A549 (cell line): Measurements from ENCODE around the gene PMPCA. TPM values are rescaled to one million over a fixed set of nuclear protein-coding genes. Genes with fewer than 3 reads are reported as not detected.

Experiments
- ATAC-seq, 2 experiments: fragments of 200-7000 bp in 1 of 2; fragments of >200 bp in 1 of 2; cut with Nextera tagmentation in 1 of 2; cut with Tn5 transposase in 1 of 2; 3 replicates each; pipeline versions ENCODE4 v1.8.0 to v1.9.1; 2018 to 2020; ENCODE audit warnings: mild to moderate bottlenecking in 1 of 2, moderate library complexity in 1 of 2
- CTCF ChIA-PET: fragments of 300-600 bp; sonication (Branson Sonifier 250); formaldehyde crosslinking; extraction: SDS; loops from one replicate; lab custom pipeline; 2021; ENCODE audit warnings: antibody characterized with exemption, inconsistent platforms; lab: Yijun Ruan, JAX
- POLR2A ChIA-PET: fragments of 350-600 bp; formaldehyde crosslinking; extraction: SDS; loops from one replicate; lab custom pipeline; 2021; ENCODE audit warnings: antibody characterized with exemption, inconsistent platforms; lab: Yijun Ruan, JAX
- DNase-seq, 2 experiments: peaks; one replicate each; pipeline versions ENCODE4 v3.0.0 to v3.0.0-alpha.2; 2011 to 2016; ENCODE audit warnings: low read depth in 1 of 2, low spot score in 1 of 2
- FAIRE-seq: peaks from 2 replicates; lab custom pipeline; 2011; peaks lifted over from hg19 to GRCh38; lab: Jason Lieb, UNC
- H3K27ac ChIP-seq, 2 experiments: fragments of >200 bp; sonication (Bioruptor Twin); formaldehyde crosslinking; 3 replicates each; pipeline ENCODE4 v1.5.1; 2016 to 2017
- H3K4me1 ChIP-seq: fragments of >200 bp; sonication (Bioruptor Twin); formaldehyde crosslinking; 3 replicates; pipeline ENCODE4 v1.6.1; 2016
- H3K4me2 ChIP-seq: fragments of >200 bp; sonication (Bioruptor Twin); formaldehyde crosslinking; 3 replicates; pipeline ENCODE4 v1.6.1; 2016
- H3K4me3 ChIP-seq: fragments of >200 bp; sonication (Bioruptor Twin); formaldehyde crosslinking; 3 replicates; pipeline ENCODE4 v1.5.1; 2016
- H3K9me3 ChIP-seq: fragments of >200 bp; sonication (Bioruptor Twin); formaldehyde crosslinking; 3 replicates; pipeline ENCODE4 v1.6.1; 2016
- ATOH8 ChIP-seq: fragments of 250-450 bp; sonication (Bioruptor Pico); IDR thresholded peaks from 2 replicates; pipeline ENCODE4 v1.5.0; 2020; ENCODE audit warnings: low read depth, mild to moderate bottlenecking, moderate library complexity
- BCL3 ChIP-seq: fragments of >200 bp; sonication (Bioruptor Twin); formaldehyde crosslinking; IDR thresholded peaks from 3 replicates; pipeline ENCODE4 v1.6.1; 2016
- CBX2 ChIP-seq: fragments of 200-600 bp; sonication (generic); IDR thresholded peaks from 2 replicates; pipeline ENCODE4 v1.6.1; 2016; ENCODE audit warnings: low read depth, mild to moderate bottlenecking, borderline replicate concordance
- CBX8 ChIP-seq: fragments of 200-600 bp; sonication (generic); IDR thresholded peaks from 2 replicates; pipeline ENCODE4 v1.6.1; 2016
- CEBPB ChIP-seq, 2 experiments: fragments of >200 bp in 1 of 2; sonication (Bioruptor Twin) in 1 of 2; formaldehyde crosslinking in 1 of 2; IDR thresholded peaks; 2 replicates each; pipeline ENCODE4 v1.6.1; 2012 to 2016
- CHD4 ChIP-seq: fragments of 200-600 bp; sonication (generic); IDR thresholded peaks from 2 replicates; pipeline ENCODE4 v1.6.1; 2016; ENCODE audit warnings: antibody characterized with exemption, mild to moderate bottlenecking, borderline replicate concordance
- CTCF ChIP-seq: fragments of >200 bp; sonication (Bioruptor Twin); formaldehyde crosslinking; IDR thresholded peaks from 3 replicates; pipeline ENCODE4 v1.5.1; 2016
- EHMT2 ChIP-seq: fragments of 200-600 bp; sonication (generic); IDR thresholded peaks from 2 replicates; pipeline ENCODE4 v1.6.1; 2016; ENCODE audit warnings: antibody characterized with exemption, low read depth, mild to moderate bottlenecking, moderate library complexity
- ELK1 ChIP-seq: fragments of 150-350 bp; IDR thresholded peaks from 2 replicates; pipeline ENCODE4 v1.6.1; 2014; ENCODE audit warnings: low read depth, mild to moderate bottlenecking, low read length
- FOSB ChIP-seq: fragments of 250-450 bp; sonication (Bioruptor Pico); IDR thresholded peaks from 2 replicates; pipeline ENCODE4 v1.5.0; 2020; ENCODE audit warnings: mild to moderate bottlenecking, moderate library complexity
- HES2 ChIP-seq: fragments of >200 bp; sonication (Bioruptor Twin); formaldehyde crosslinking; IDR thresholded peaks from 2 replicates; pipeline ENCODE4 v1.6.1; 2016
- HOXB5 ChIP-seq: fragments of 250-450 bp; sonication (Bioruptor Pico); IDR thresholded peaks from 2 replicates; pipeline ENCODE4 v1.5.0; 2020; ENCODE audit warnings: mild to moderate bottlenecking, moderate library complexity
- JUN ChIP-seq, 2 experiments: fragments of >200 bp; sonication (Bioruptor Twin); formaldehyde crosslinking; IDR thresholded peaks; 2 replicates in 1 of 2; 3 replicates in 1 of 2; pipeline ENCODE4 v1.6.1; 2016 to 2017
- KDM5A ChIP-seq: fragments of 200-600 bp; sonication (generic); IDR thresholded peaks from 2 replicates; pipeline ENCODE4 v1.6.1; 2016; ENCODE audit warnings: antibody characterized with exemption, mild to moderate bottlenecking
- MAX ChIP-seq: IDR thresholded peaks from 2 replicates; pipeline ENCODE4 v1.6.1; 2012
- MAZ ChIP-seq: fragments of 150-350 bp; IDR thresholded peaks from 2 replicates; pipeline ENCODE4 v1.6.1; 2014; ENCODE audit warnings: antibody characterized with exemption, low read depth, low read length, borderline replicate concordance
- MYC ChIP-seq: IDR thresholded peaks from 2 replicates; pipeline ENCODE4 v1.6.1; 2012; ENCODE audit warnings: mild to moderate bottlenecking, inconsistent platforms, low read length, improper control_type of control experiment, borderline replicate concordance
- POLR2AphosphoS2 ChIP-seq: conservative IDR thresholded peaks from 2 replicates; pipeline ENCODE4 v1.6.1; 2012; ENCODE audit warnings: low read length, improper control_type of control experiment, inconsistent platforms
- RARB ChIP-seq: fragments of 250-450 bp; sonication (Bioruptor Pico); IDR thresholded peaks from 2 replicates; pipeline ENCODE4 v1.8.0; 2021; ENCODE audit warnings: mild to moderate bottlenecking, moderate library complexity
- TFCP2L1 ChIP-seq: fragments of 250-450 bp; sonication (Bioruptor Pico); IDR thresholded peaks from 2 replicates; pipeline ENCODE4 v1.5.0; 2021; ENCODE audit warnings: mild to moderate bottlenecking
- ZNF302 ChIP-seq: fragments of 250-450 bp; sonication (Bioruptor Pico); IDR thresholded peaks from 2 replicates; pipeline ENCODE4 v1.9.0; 2021; ENCODE audit warnings: inconsistent platforms, mild to moderate bottlenecking, moderate library complexity
- WGBS: methylation state at CpG from one replicate; pipeline ENCODE4 v1.1.6; 2017; ENCODE audit errors: missing lambda C conversion rate; 5-methylcytosine and 5-hydroxymethylcytosine counted together
- polyA plus RNA-seq, 4 experiments: library from polyadenylated mRNA; depleted of rRNA in 3 of 4; stranded (reverse); fragments of >200 nt; fragmentation: RNase III in 1 of 4; extraction: RNeasy Plus Mini Kit Qiagen cat#74134 plus additional on column Dnase treatment in 1 of 4; gene quantifications; 2 replicates in 3 of 4; 3 replicates in 1 of 4; pipeline ENCODE4 v1.2.3, GENCODE V29; 2011 to 2017

The PMPCA gene
- polyA plus RNA-seq, 2 of the 4 experiments (the other 2 are of a cell fraction) = 71.1 to 89.2 TPM

- TF ChIP-seq HOXB5 (CRISPR knock-in tag) = no peak
- no peak for TF ChIP-seq CTCF
- TF ChIP-seq BCL3 = no peak
- no peak for TF ChIP-seq HES2
These were observed 6.5 kb downstream of the PMPCA start (continued) for GRCh38 chr9:136416914-136417313.

GRCh38 chr9:136418182-136419091 lies 8.0 kb downstream of the PMPCA start:
- no peak overlapping the region for H3K27ac ChIP-seq
- DNase-seq (no peak), ATAC-seq (no peak), FAIRE-seq (no peak)
- no peaks in the 10 kb centered on the region for H3K9me3 ChIP-seq
- no peak for TF ChIP-seq RARB
- H3K4me2 ChIP-seq = no peak overlapping the region
- no peaks in the 10 kb centered on the region for H3K4me1 ChIP-seq
- WGBS = 92% methylated on average over 47 of the region's 48 CpGs
- ChIA-PET POLR2A (no interaction called here), CTCF (interaction anchor here (0.7 to 1.7 kb wide), 5 partner anchors 22 to 79 kb away, joined by 3 to 7 read pairs (median 5); partner anchors contain the start of gene INPP5E)
- no peak overlapping the region for H3K4me3 ChIP-seq

- H3K4me2 ChIP-seq = no peak overlapping the region
- no peak for ATAC-seq
- 99% methylated on average over 9 of the region's 12 CpGs for WGBS
- POLR2A ChIA-PET = no interaction called here
- CTCF ChIA-PET = interaction anchor here (0.8 to 1.6 kb wide), 3 partner anchors 17 to 79 kb away, joined by 3 to 7 read pairs (median 5); no protein-coding TSS in a partner anchor
- H3K4me3 ChIP-seq = no peak overlapping the region
- no peak for TF ChIP-seq FOSB (CRISPR knock-in tag)
- no peak for TF ChIP-seq MYC
- no peak for TF ChIP-seq CHD4
- TF ChIP-seq MAX = no peak
- no peak for TF ChIP-seq CBX2
- TF ChIP-seq POLR2AphosphoS2 = no peak
- no peaks in the 10 kb centered on the region for H3K4me1 ChIP-seq
- FAIRE-seq = no peak
- no peak overlapping the region for H3K27ac ChIP-seq
- H3K9me3 ChIP-seq = no peaks in the 10 kb centered on the region
- DNase-seq = no peak
These were observed 8.6 kb downstream of the PMPCA start for GRCh38 chr9:136419092-136419420.

GRCh38 chr9:136421791-136422190 lies 11.3 kb downstream of the PMPCA start:
- CTCF ChIA-PET = interaction anchor here (1.1 kb wide), 1 partner anchor 21 kb away, joined by 4 read pairs; no protein-coding TSS in a partner anchor
- 97% methylated on average over 15 of the region's 21 CpGs for WGBS
- ATAC-seq (no peak), FAIRE-seq (no peak), DNase-seq (no peak)
- Histone ChIP-seq H3K4me1 (no peaks in the 10 kb centered on the region), H3K4me3 (no peak overlapping the region), H3K27ac (no peak overlapping the region), H3K9me3 (no peaks in the 10 kb centered on the region), H3K4me2 (no peak overlapping the region)
- POLR2A ChIA-PET = no interaction called here
- TF ChIP-seq TFCP2L1 (CRISPR knock-in tag) (no peak), ATOH8 (CRISPR knock-in tag) (no peak), BCL3 (no peak), ZNF302 (CRISPR knock-in tag) (no peak), KDM5A (no peak), ELK1 (no peak), EHMT2 (no peak), JUN (IDR thresholded peaks at IDR 0.05) (no peak), MYC (no peak), CBX8 (no peak), CEBPB (IDR thresholded peaks at IDR 0.05) (no peak), MAZ (no peak)
